GM19438 (cell line): ENCODE data around the gene CACNG4.

Experiments used
- ATAC-seq: cut with Tn5 transposase; IDR thresholded peaks from one replicate; pipeline ENCODE4 v1.9.1; 2021; ENCODE audit warnings: low read depth; ENCODE audit not compliant: unreplicated experiment

CACNG4 gene

DNA sequence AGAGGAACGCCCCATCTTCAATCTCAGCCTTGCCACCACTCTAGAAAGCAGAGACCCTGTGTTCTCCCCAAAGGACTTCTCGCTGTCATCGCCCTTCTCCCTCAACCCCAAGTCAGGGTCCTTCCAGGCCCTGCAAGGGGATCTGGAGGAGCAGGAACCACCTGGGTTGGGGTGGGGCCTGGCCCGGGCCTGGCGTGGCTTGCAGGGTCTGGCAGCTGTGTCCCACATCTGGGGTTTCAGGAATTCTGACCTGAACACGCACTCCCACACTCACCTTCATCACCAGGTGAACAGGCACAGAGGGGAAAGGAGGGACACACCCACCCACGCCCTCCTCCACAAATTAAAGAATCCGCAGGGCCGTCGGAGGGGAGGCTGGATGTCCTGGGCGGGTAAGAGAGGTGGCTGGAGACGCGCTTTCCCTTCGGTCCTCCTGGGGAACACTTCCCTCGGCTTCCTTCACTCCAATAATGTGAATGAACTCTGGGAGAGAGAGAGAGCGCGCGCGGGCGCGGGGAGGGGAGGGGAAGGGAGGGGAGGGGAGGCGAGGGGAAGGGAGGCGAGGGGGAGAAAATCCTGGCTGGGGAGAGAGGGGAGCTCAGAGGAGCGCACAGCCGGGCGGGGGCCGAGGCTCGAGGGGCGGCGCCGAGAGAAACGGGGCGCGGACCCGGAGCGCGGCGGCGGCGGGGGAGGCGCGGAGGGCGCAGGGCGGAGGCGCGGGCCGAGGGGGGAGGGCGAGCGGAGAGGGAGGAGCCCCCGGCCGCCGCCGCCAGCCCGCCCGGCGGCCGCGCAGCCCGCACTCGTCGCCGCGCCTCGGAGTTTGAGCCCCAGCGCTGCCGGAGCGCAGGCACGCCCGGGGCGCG, at the start of gene CACNG4:
TSS of gene CACNG4 (plus strand) at position 799 of the 863 bp plus-strand sequence. CDS start 205 bp downstream, outside the sequence.
- ATAC-seq: no peak

- no peak for ATAC-seq
These were observed 49.3 kb upstream of the CACNG4 start for GRCh38 chr17:66915204-66915611.

- no peak for ATAC-seq
These were observed 48.7 kb upstream of the CACNG4 start for GRCh38 chr17:66915792-66916191.

DNA sequence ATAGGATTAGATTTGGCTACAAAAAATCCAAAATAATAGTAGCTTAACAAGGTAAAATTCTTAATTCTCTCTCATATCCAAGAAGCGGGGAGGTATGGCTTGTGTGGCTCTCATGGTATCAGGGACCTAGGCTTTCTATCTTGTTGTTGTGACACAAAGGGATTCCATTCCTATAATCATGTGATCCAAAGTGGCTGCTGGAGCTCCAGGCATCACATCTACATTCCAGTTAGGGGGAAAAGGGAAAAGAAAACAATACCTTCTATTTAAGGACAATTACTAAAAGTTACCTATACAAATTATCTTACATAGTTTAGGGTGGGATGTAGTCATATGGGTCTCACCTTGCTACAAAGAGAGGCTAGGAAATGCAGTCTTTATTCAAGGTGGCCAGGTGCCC, 47.6 kb upstream of the CACNG4 start:
- no peak for ATAC-seq

DNA sequence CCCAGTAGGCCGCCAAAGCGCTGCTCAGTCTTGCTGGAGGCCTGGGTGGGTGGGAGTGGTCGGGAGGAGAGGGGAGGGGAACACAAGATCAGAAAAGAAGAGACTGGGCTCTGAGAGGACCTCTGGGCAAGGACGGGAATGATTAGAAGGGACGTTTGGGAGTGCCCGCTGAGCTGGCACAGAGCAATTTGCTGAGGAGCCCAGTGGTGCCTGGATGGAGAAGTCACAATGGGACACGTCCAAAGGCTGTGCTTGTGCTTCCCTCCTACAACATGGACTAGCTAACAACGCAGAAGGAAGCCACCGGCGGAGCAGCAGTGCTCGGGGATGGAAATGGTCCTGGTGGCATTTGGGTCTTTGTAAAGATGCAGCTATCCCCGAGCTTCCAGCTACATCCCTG, 45.6 kb upstream of the CACNG4 start:
- ATAC-seq: no peak

DNA sequence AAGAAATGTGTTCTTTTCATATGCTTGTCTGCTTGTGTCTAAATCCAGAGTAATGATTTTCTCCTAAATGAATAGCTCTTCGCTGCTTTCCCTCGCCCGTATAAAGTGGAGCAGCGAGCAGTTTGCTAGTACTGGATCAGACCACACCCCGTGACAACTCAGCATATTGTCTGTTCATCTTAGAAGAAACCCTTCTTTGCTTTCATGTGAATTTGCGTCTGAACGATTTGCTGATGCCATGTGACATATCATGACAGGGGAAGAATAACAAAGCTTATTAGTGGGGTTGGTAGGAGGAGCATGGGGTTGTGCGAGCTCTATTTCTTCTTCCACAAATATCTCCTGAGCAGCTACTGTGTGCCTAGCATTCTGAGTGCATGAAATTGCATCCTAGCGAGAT, 44.1 kb upstream of the CACNG4 start:
- ATAC-seq: no peak

DNA sequence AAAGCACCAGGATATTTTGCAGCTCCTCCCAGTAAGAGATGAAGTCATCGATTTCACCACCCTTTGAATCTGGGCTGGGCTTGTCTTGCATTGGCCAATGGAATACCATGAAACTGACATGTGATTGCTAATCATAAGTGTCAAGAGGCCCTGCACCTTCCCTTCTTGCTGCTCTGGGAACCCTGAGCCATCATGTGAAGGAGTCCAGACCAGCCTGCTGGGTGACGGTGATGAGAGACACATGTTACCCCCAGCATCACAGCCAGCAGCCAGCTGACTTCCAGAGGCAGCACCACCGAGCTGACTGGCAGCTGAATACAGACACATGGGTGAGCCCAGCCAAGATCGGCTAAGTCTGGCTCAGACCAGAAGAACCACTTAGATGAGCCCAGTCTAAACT, 43.6 kb upstream of the CACNG4 start:
- ATAC-seq: no peak

GRCh38 chr17:66923886-66924285, 40.6 kb upstream of the CACNG4 start:
- no peak for ATAC-seq

- no peak for ATAC-seq
These were observed 38.6 kb upstream of the CACNG4 start for GRCh38 chr17:66925811-66926500.

DNA sequence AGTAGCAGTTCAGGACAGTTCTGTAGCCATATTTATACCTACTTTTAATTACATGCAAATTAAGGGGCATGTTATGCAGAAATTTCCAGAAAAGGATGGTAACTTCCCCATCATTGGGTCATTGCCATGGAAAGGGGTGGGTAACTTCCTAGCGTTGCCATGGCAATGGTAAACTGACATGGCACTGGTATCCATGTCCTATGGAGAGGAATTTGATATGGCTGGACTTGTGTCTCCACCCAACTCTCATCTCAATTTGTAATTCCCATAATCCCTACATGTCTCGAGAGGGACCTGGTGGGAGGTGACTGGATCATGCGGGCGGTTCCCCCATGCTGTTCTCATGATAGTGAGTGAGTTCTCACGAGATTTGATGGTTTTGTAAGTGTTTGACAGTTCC, 35.6 kb upstream of the CACNG4 start:
- no peak for ATAC-seq

DNA sequence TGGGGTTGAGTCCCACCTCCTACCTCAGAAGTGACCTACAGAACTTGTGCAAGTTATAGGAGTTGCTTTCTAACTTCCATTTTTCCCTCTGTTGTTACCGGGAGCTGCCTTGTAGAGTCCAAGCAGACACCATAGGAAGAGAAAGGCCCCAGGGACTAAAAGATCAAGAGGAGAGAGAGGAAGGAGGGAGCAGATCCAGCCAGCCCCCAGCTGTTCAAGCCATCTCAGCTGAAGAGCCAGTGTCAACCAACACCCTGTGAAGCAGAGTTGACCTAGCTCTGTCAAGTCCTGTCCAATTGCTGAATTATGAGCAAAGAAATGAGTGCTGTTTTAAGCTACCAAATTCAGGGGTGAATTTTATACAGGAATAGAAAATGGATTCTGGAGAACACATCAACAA, 34.9 kb upstream of the CACNG4 start:
- ATAC-seq: no peak

DNA sequence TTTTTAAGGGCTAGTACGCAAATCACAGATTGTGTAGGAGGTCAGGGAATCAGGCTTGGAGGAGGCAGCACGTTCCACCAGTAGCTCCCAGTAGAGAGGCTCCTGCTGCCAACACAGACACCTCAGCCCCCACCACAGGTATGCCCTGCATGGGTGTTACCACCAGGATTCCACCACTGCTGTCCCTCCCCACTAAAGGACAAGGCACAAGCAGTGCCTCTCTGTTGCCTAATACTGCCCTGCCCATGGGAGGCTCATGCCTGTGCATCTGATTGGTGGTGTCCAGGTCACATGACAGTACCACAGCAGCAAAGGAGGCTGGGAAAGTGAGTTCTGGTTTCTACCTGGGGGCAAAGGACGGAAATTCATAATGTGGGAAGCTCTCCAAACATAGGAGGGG, 33.6 kb upstream of the CACNG4 start:
- ATAC-seq: no peak

DNA sequence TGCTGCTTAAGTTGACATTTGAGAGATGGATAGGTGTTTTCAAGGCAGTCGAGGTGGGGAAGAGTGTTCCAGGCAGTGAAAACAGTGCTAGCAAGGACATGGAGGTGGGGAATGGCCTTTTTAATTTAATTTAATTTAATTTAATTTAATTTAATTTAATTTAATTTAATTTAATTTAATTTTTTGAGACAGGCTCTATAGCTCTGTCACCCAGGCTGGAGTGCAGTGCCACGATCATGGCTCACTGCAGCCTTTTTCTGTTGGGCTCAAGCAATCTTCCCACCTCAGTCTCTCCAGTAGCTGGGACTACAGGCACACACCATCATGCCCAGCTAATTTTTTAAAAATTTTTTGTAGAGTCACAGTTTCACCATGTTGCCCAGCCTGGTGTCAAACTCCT, 32.2 kb upstream of the CACNG4 start:
- no peak for ATAC-seq

DNA sequence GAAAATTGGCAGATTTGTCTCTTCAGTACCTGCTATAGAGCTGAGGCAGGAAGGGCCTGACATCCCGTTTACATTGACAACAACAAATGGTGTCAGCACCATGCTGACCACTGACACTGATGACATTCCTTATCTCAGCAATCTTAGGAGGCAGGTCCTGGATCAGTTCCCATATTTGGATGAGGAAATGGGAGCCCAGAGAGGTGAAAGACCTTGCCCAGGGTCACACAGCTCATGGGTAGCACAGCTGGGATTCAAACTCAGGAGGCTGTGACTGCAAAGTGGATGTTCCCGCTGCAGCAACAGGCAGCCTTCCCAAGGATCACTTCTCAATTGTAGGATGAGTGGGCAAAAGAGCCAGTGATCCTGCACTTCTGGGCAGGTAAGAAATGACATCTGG, 30.5 kb upstream of the CACNG4 start:
- no peak for ATAC-seq

DNA sequence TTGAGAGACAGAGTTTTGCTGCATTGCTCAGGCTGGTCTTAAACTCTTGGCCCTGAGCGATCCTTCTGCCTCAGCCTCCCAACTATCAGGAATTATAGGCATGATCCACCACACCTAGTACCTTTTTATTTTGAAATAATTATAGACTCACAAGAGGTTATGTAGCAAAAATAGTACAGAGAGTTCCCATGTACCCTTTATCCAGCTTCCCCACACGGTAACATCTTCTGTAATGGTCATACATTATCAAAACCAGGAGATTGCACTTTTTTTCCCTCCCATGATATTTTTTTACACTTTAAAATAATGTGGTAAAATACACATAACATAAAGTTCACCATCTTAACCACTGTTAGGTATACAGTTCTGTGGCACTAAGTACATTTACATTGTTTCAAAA, 28.8 kb upstream of the CACNG4 start:
- ATAC-seq: no peak

- no peak for ATAC-seq
These were observed 25.9 kb upstream of the CACNG4 start for GRCh38 chr17:66938656-66939055.

DNA sequence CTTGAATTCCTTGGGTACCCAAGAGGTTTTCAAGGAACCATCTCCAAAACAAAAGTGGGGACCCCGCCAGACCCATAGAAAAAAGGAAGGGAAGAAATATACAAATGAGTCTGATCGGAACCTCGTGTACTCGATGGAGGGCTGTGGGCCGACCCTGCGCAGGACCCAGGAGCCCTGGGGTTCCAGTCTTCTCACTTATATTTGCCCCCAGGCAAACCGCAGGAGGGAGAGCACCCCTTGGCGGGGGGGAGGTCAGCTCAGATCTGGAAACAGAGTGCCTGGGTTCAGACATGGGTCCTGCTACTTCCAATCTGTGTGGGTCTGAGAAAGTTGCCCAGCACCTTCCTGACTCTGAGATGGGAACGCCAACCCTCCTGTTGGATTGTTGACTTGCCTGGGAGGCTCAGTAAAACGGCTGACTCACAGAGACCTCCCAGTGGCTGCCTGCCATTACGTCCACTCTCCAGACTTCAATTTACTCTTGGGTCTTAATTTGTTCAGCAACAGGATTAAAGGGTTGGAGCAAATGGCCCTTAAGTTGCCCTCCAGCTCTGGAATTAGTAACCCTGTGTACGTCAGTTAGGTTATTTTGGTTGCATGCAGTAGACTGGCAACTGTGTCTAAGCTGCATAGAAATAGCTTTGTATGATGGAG, 24.9 kb upstream of the CACNG4 start:
- ATAC-seq: no peak

GRCh38 chr17:66941249-66941648, 23.3 kb upstream of the CACNG4 start:
- no peak for ATAC-seq

GRCh38 chr17:66941773-66942450, 22.6 kb upstream of the CACNG4 start:
- no peak for ATAC-seq

- no peak for ATAC-seq
These were observed 21.8 kb upstream of the CACNG4 start for GRCh38 chr17:66942451-66943264.
